CD8-positive, alpha-beta memory T cell (primary cell): Measurements from ENCODE around the gene BAHD1. TPM values are rescaled to one million over a fixed set of nuclear protein-coding genes. Genes with fewer than 3 reads are reported as not detected.

ENCODE experiments used
- CTCF ChIA-PET: fragments of 350-600 bp; sonication (Branson Sonifier 250); formaldehyde crosslinking; loops from one replicate; lab custom pipeline; 2021; ENCODE audit warnings: antibody characterized with exemption; lab: Charles Lee
- POLR2A ChIA-PET: fragments of 350-600 bp; sonication (Branson Sonifier 250); formaldehyde crosslinking; loops from one replicate; lab custom pipeline; 2021; ENCODE audit warnings: antibody characterized with exemption; lab: Charles Lee
- DNase-seq, 5 donors: peaks; one replicate each; pipeline versions ENCODE4 v3.0.0 to v3.0.0-alpha.2; 2020 to 2022; ENCODE audit warnings: mixed read lengths in 1 of 5
- H3K27ac ChIP-seq: one replicate; pipeline ENCODE4 v1.7.0; 2013; ENCODE audit warnings: low read depth, mild to moderate bottlenecking, low read length, moderate library complexity
- H3K27me3 ChIP-seq: 2 replicates; pipeline ENCODE4 v1.7.0; 2013; ENCODE audit warnings: low read length, mild to moderate bottlenecking; ENCODE audit not compliant: insufficient read depth, poor library complexity, severe bottlenecking
- H3K36me3 ChIP-seq: 2 replicates; pipeline ENCODE4 v1.7.0; 2013; ENCODE audit warnings: mild to moderate bottlenecking, low read length, moderate library complexity; ENCODE audit not compliant: insufficient read depth
- H3K4me1 ChIP-seq: 2 replicates; pipeline ENCODE4 v1.7.0; 2013; ENCODE audit warnings: mild to moderate bottlenecking, low read length, moderate library complexity; ENCODE audit not compliant: insufficient read depth
- H3K4me3 ChIP-seq: 2 replicates; pipeline ENCODE4 v1.7.0; 2013; ENCODE audit warnings: mild to moderate bottlenecking, low read length
- H3K9me3 ChIP-seq: 2 replicates; pipeline ENCODE4 v1.7.0; 2013; ENCODE audit warnings: mild to moderate bottlenecking, low read length
- H3K27ac Mint-ChIP-seq, 8 donors: one replicate each; pipeline ENCODE4 v1.8.0; 2020 to 2021; ENCODE audit warnings: mixed read lengths in 8 of 8, mild to moderate bottlenecking in 6 of 8, inconsistent platforms in 3 of 8, moderate library complexity in 3 of 8
- H3K27me3 Mint-ChIP-seq, 2 donors: one replicate each; pipeline ENCODE4 v1.8.0; 2020 to 2021; ENCODE audit warnings: mixed read lengths in 2 of 2, mild to moderate bottlenecking in 1 of 2, moderate library complexity in 1 of 2
- H3K36me3 Mint-ChIP-seq, 3 donors: one replicate each; pipeline ENCODE4 v1.8.0; 2020 to 2021; ENCODE audit warnings: mixed read lengths in 3 of 3, inconsistent platforms in 1 of 3, mild to moderate bottlenecking in 1 of 3
- H3K4me1 Mint-ChIP-seq, 3 donors: one replicate each; pipeline ENCODE4 v1.8.0; 2020 to 2021; ENCODE audit warnings: mixed read lengths in 3 of 3, inconsistent platforms in 1 of 3, mild to moderate bottlenecking in 1 of 3
- H3K4me3 Mint-ChIP-seq, 7 donors: one replicate each; pipeline ENCODE4 v1.8.0; 2020 to 2021; ENCODE audit warnings: mixed read lengths in 7 of 7, mild to moderate bottlenecking in 6 of 7, moderate library complexity in 4 of 7, inconsistent platforms in 2 of 7
- H3K9me3 Mint-ChIP-seq, 5 donors: one replicate each; pipeline ENCODE4 v1.8.0; 2020 to 2022; ENCODE audit warnings: mixed read lengths in 5 of 5, mild to moderate bottlenecking in 3 of 5, moderate library complexity in 2 of 5, inconsistent platforms in 1 of 5
- polyA plus RNA-seq: library from polyadenylated mRNA; unstranded; fragments of 300-500 nt; fragmentation: Illumina TruSeq; gene quantifications from one replicate; pipeline ENCODE4 v1.2.3, GENCODE V29; 2021
- total RNA-seq, 2 experiments: library from RNA; stranded (reverse); gene quantifications; one replicate each; pipeline ENCODE4 v1.2.3, GENCODE V29; 2021

The BAHD1 gene
- total and polyA plus RNA-seq, 3 experiments from 2014 or later = 4.1 to 24.9 (median 23.6) TPM

DNA sequence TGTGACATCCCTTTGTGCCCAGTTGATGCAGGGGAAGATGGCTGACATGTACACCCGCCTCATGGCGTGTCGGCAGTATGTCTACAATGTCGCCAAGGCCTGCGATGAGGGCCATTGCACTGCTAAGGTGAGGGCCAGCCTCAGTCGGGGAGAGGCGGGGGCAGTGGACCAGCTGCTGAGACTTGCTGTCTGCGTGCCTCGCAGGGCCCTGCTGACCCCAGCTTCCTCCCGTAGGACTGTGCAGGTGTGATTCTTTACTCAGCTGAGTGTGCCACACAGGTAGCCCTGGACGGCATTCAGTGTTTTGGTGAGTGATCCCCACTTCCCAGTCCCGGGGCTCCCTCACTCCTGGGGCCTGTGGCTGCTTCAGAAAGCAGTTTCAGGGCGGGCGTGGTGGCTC lies 24.7 kb upstream of the BAHD1 start:
- POLR2A ChIA-PET = no interaction called here

GRCh38 chr15:40418126-40418525 lies 22.6 kb upstream of the BAHD1 start:
- ChIA-PET POLR2A (no interaction called here), CTCF (interaction anchor here (1.1 to 13.3 kb wide), 3 partner anchors 77 to 172 kb away, joined by 3 to 202 read pairs (median 5); partner anchors contain the start of gene CCDC9B)
- Mint-ChIP-seq H3K4me3 (no peak overlapping the region), H3K9me3 (no peaks in the 10 kb centered on the region), H3K27ac (peak overlapping the region in 1 of 8 donors; percentile 8), H3K36me3 (peaks cover 0 to 44% (median 10%) of the 10 kb centered on the region in 3 donors), H3K4me1 (peaks cover 6 to 10% (median 7%) of the 10 kb centered on the region in 3 donors), H3K27me3 (no peaks in the 10 kb centered on the region)
- no peak for DNase-seq
- no peaks in the 10 kb centered on the region for H3K27me3 ChIP-seq
- no peaks in the 10 kb centered on the region for H3K9me3 ChIP-seq
- H3K27ac ChIP-seq = no peak overlapping the region
- peaks cover 4% of the 10 kb centered on the region for H3K4me1 ChIP-seq
- no peak overlapping the region for H3K4me3 ChIP-seq
- peaks cover 16% of the 10 kb centered on the region for H3K36me3 ChIP-seq

More for the DNA sequence above, 24.7 kb upstream of the BAHD1 start:
- H3K9me3 Mint-ChIP-seq = no peaks in the 10 kb centered on the region
- Histone ChIP-seq H3K27ac (no peak overlapping the region), H3K27me3 (no peaks in the 10 kb centered on the region), H3K9me3 (no peaks in the 10 kb centered on the region), H3K36me3 (peaks cover 25% of the 10 kb centered on the region), H3K4me1 (no peaks in the 10 kb centered on the region), H3K4me3 (no peak overlapping the region)
- H3K27me3 Mint-ChIP-seq = no peaks in the 10 kb centered on the region
- peaks cover 1 to 64% (median 20%) of the 10 kb centered on the region in 3 donors for H3K36me3 Mint-ChIP-seq
- no peak for DNase-seq
- H3K4me1 Mint-ChIP-seq = peaks cover 0 to 4% (median 0%) of the 10 kb centered on the region in 3 donors
- H3K4me3 Mint-ChIP-seq = no peak overlapping the region
- H3K27ac Mint-ChIP-seq = no peak overlapping the region
- CTCF ChIA-PET = interaction anchor here (13.3 kb wide), 1 partner anchor 75 kb away, joined by 202 read pairs; the partner anchor contains the start of gene CCDC9B

GRCh38 chr15:40420071-40420713 lies 20.6 kb upstream of the BAHD1 start:
- Histone ChIP-seq H3K4me3 (no peak overlapping the region), H3K36me3 (peaks cover 8% of the 10 kb centered on the region), H3K27me3 (no peaks in the 10 kb centered on the region), H3K9me3 (no peaks in the 10 kb centered on the region), H3K4me1 (peaks cover 4% of the 10 kb centered on the region), H3K27ac (no peak overlapping the region)
- Mint-ChIP-seq H3K27ac (peak overlapping the region in 1 of 8 donors; percentile 1), H3K27me3 (no peaks in the 10 kb centered on the region), H3K36me3 (peaks cover 0 to 32% (median 4%) of the 10 kb centered on the region in 3 donors), H3K9me3 (no peaks in the 10 kb centered on the region), H3K4me3 (no peak overlapping the region), H3K4me1 (peaks cover 6 to 10% (median 6%) of the 10 kb centered on the region in 3 donors)
- DNase-seq = no peak
- CTCF ChIA-PET = interaction anchor here (1.5 to 13.3 kb wide), 4 partner anchors 8 to 79 kb away, joined by 3 to 202 read pairs (median 13); partner anchors contain the start of genes CCDC9B and IVD
- POLR2A ChIA-PET = no interaction called here

DNA sequence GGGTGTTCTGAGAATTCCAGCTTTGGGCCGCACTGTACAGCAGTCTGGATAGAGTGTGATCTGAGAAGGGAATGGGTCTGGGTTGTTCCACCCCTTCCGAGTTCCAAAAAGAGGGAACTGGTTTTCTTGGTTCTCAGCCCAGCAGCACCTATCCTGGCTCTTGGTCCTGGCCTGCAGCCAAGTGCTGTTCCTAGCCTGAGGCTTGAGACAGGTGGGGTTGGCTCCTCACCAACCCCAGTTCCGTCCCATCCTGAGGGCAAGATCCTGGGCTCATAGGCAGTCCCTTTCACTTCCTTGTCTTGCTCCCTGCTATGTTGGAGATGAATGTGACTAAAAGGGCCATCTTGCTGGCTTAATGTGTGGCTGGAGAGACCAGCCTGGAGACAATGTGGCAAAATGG lies 20.0 kb upstream of the BAHD1 start:
- Histone ChIP-seq H3K36me3 (peaks cover 3% of the 10 kb centered on the region), H3K4me3 (no peak overlapping the region), H3K4me1 (peaks cover 4% of the 10 kb centered on the region), H3K9me3 (no peaks in the 10 kb centered on the region), H3K27ac (no peak overlapping the region), H3K27me3 (no peaks in the 10 kb centered on the region)
- CTCF ChIA-PET = interaction anchor here (1.2 to 13.3 kb wide), 6 partner anchors 8 to 80 kb away, joined by 3 to 202 read pairs (median 12); partner anchors contain the start of genes CCDC9B and IVD
- Mint-ChIP-seq H3K27ac (peak overlapping the region in 2 of 8 donors; percentile 58 to 68), H3K9me3 (no peaks in the 10 kb centered on the region), H3K27me3 (no peaks in the 10 kb centered on the region), H3K4me1 (peaks cover 6 to 10% (median 6%) of the 10 kb centered on the region in 3 donors), H3K36me3 (peaks cover 0 to 27% (median 0%) of the 10 kb centered on the region in 3 donors), H3K4me3 (no peak overlapping the region)
- DNase-seq = no peak
- POLR2A ChIA-PET = no interaction called here

GRCh38 chr15:40421246-40422157 lies 19.3 kb upstream of the BAHD1 start:
- Histone ChIP-seq H3K36me3 (no peaks in the 10 kb centered on the region), H3K4me3 (no peak overlapping the region), H3K9me3 (no peaks in the 10 kb centered on the region), H3K4me1 (peaks cover 4% of the 10 kb centered on the region), H3K27ac (no peak overlapping the region), H3K27me3 (no peaks in the 10 kb centered on the region)
- Mint-ChIP-seq H3K27me3 (no peaks in the 10 kb centered on the region), H3K4me3 (peak overlapping the region in 2 of 7 donors; percentile 5 to 16), H3K4me1 (peaks cover 6 to 10% (median 6%) of the 10 kb centered on the region in 3 donors), H3K36me3 (peaks cover 0 to 25% (median 0%) of the 10 kb centered on the region in 3 donors), H3K9me3 (no peaks in the 10 kb centered on the region), H3K27ac (peak overlapping the region in 3 of 8 donors; percentile 29 to 68 (median 58))
- POLR2A ChIA-PET = interaction anchor here (1.0 to 1.2 kb wide), 2 partner anchors 19 to 77 kb away, joined by 3 to 5 read pairs; partner anchors contain the start of gene BAHD1
- peak; percentile 66 to 83 (median 70) for DNase-seq
- CTCF ChIA-PET = interaction anchor here (0.9 to 13.3 kb wide), 26 partner anchors 9 to 143 kb away, joined by 3 to 202 read pairs (median 5); partner anchors contain the start of genes BAHD1, CCDC32, CCDC9B and IVD

DNA sequence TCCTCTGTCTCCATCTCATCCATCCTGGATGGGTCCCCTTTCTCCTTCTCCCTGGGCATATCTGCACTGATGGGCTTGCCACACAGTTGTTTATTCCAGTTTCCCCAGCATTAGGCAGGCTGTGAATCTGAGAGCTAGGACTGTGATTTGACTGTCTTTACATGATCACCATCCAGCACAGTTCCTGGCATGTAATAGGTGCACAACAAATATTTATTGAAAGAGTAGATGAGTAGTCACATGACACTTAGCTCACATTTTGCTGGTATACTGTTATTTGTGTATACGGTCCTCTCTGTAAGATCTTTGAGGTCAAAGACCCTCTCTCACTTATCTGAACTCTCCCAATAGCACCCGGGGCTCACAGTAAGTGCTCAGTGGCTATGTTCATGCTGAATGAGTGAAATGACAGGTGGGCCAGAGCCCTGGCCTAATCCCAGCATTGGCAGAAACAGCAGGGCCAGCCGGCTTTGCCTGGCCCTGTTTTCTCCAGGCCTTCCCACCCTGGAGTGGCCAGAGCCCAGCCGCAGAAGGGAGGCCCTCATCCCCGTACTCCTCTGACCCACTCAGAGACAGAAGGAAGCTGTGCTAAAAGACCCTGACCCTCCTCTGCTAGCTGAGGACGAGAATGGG lies 16.2 kb upstream of the BAHD1 start:
- Mint-ChIP-seq H3K27me3 (no peaks in the 10 kb centered on the region), H3K4me3 (no peak overlapping the region), H3K4me1 (peaks cover 6 to 10% (median 6%) of the 10 kb centered on the region in 3 donors), H3K27ac (peak overlapping the region in 2 of 8 donors; percentile 2 to 40), H3K9me3 (no peaks in the 10 kb centered on the region), H3K36me3 (peaks cover 0 to 14% (median 2%) of the 10 kb centered on the region in 3 donors)
- Histone ChIP-seq H3K9me3 (no peaks in the 10 kb centered on the region), H3K4me1 (peaks cover 4% of the 10 kb centered on the region), H3K36me3 (no peaks in the 10 kb centered on the region), H3K27me3 (no peaks in the 10 kb centered on the region), H3K27ac (no peak overlapping the region), H3K4me3 (no peak overlapping the region)
- ChIA-PET CTCF (interaction anchor here (0.9 to 13.3 kb wide), 5 partner anchors 16 to 145 kb away, joined by 3 to 202 read pairs (median 6); partner anchors contain the start of genes BAHD1 and CCDC9B), POLR2A (interaction anchor here (0.5 kb wide), 1 partner anchor 994 kb away, joined by 5 read pairs; no protein-coding TSS in a partner anchor)
- DNase-seq = no peak

DNA sequence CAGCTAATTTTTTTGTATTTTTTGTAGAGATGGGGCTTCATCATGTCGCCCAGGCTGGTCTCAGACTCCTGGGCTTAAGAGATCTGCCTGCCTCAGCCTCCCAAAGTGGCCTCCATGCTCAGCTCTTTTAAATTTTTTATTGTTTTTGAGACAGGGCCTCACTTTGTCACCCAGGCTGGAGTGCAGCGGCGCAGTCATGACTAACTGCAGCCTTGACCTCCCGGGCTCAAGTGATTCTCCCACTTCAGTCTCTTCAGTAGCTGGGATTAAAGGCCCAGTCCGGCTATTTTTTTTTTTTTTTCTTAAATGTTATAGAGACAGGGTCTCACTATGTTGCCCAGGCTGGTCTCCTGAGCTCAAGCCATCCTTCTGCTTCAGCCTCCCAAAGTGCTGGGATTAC lies 15.1 kb upstream of the BAHD1 start:
- H3K36me3 Mint-ChIP-seq = peaks cover 0 to 14% (median 4%) of the 10 kb centered on the region in 3 donors

More for the DNA sequence above, 15.1 kb upstream of the BAHD1 start:
- peaks cover 4% of the 10 kb centered on the region for H3K4me1 ChIP-seq
- H3K4me3 ChIP-seq = no peak overlapping the region
- Mint-ChIP-seq H3K4me3 (no peak overlapping the region), H3K9me3 (no peaks in the 10 kb centered on the region), H3K4me1 (peaks cover 6 to 10% (median 6%) of the 10 kb centered on the region in 3 donors), H3K27me3 (no peaks in the 10 kb centered on the region), H3K27ac (no peak overlapping the region)
- ChIA-PET POLR2A (no interaction called here), CTCF (interaction anchor here (4.9 to 13.3 kb wide), 2 partner anchors 84 to 147 kb away, joined by 27 to 202 read pairs; partner anchors contain the start of gene CCDC9B)
- H3K36me3 ChIP-seq = no peaks in the 10 kb centered on the region
- H3K9me3 ChIP-seq = no peaks in the 10 kb centered on the region
- no peak overlapping the region for H3K27ac ChIP-seq
- DNase-seq = no peak
- no peaks in the 10 kb centered on the region for H3K27me3 ChIP-seq
